CD14-positive monocyte (primary cell): ENCODE results near the gene CES1. TPM values are rescaled to one million over a fixed set of nuclear protein-coding genes. Genes with fewer than 3 reads are reported as not detected.

Source experiments
- DNase-seq, 3 donors: peaks; one replicate each; pipeline ENCODE4 v3.0.0-alpha.2; 2011 to 2022
- H2AFZ ChIP-seq: 2 replicates; pipeline ENCODE4 v1.6.0; 2012; ENCODE audit warnings: mild to moderate bottlenecking, low read depth, low read length, inconsistent platforms; ENCODE audit not compliant: insufficient read depth, poor library complexity, severe bottlenecking
- H3K27ac ChIP-seq, 2 donors: 1 replicate in 1 of 2; 2 replicates in 1 of 2; pipeline ENCODE4 v1.5.1; 2012 to 2013; ENCODE audit warnings: low read length in 2 of 2, control low read depth in 1 of 2, inconsistent platforms in 1 of 2, low read depth in 1 of 2, mild to moderate bottlenecking in 1 of 2
- H3K27me3 ChIP-seq, 2 donors: one replicate each; pipeline versions ENCODE4 v1.6.0 to v1.6.1; 2011 to 2013; ENCODE audit warnings: low read length in 2 of 2; ENCODE audit not compliant: control insufficient read depth in 2 of 2, insufficient read depth in 2 of 2
- H3K36me3 ChIP-seq, 2 donors: replicated peaks in 1 of 2; 1 replicate in 1 of 2; 2 replicates in 1 of 2; pipeline versions ENCODE4 v1.5.1 to v1.6.1; 2012 to 2013; ENCODE audit warnings: low read length in 2 of 2, control low read depth in 1 of 2, inconsistent platforms in 1 of 2, mild to moderate bottlenecking in 1 of 2; ENCODE audit not compliant: insufficient read depth in 2 of 2, control insufficient read depth in 1 of 2
- H3K4me1 ChIP-seq, 2 donors: 1 replicate in 1 of 2; 2 replicates in 1 of 2; pipeline versions ENCODE4 v1.5.1 to v1.6.1; 2012 to 2013; ENCODE audit warnings: low read length in 2 of 2, control low read depth in 1 of 2, inconsistent platforms in 1 of 2, mild to moderate bottlenecking in 1 of 2, moderate library complexity in 1 of 2; ENCODE audit not compliant: insufficient read depth in 2 of 2, control insufficient read depth in 1 of 2
- H3K4me2 ChIP-seq: replicated peaks from 2 replicates; pipeline ENCODE3; 2012; ENCODE audit warnings: low read length, moderate library complexity, mild to moderate bottlenecking; ENCODE audit not compliant: poor library complexity, severe bottlenecking; ENCODE audit errors: extremely low read depth
- H3K4me3 ChIP-seq, 3 experiments: fragments of 200-600 bp in 1 of 3; sonication (generic) in 1 of 3; replicated peaks in 1 of 3; 1 replicate in 2 of 3; 2 replicates in 1 of 3; pipeline ENCODE4 v1.5.1; 2011 to 2013; ENCODE audit warnings: low read length in 3 of 3, mild to moderate bottlenecking in 3 of 3, control low read depth in 2 of 3, low read depth in 2 of 3, inconsistent platforms in 1 of 3, moderate library complexity in 1 of 3
- H3K79me2 ChIP-seq: 2 replicates; pipeline ENCODE4 v1.6.0; 2012; ENCODE audit warnings: mild to moderate bottlenecking, control low read depth, inconsistent platforms, low read length, moderate library complexity; ENCODE audit not compliant: insufficient read depth
- H3K9ac ChIP-seq: 2 replicates; pipeline ENCODE4 v1.6.0; 2017; ENCODE audit warnings: low read length, mild to moderate bottlenecking; ENCODE audit not compliant: insufficient read depth, poor library complexity, severe bottlenecking
- H3K9me3 ChIP-seq, 2 donors: replicated peaks in 1 of 2; 1 replicate in 1 of 2; 2 replicates in 1 of 2; pipeline versions ENCODE4 v1.5.1 to v1.6.1; 2012 to 2013; ENCODE audit warnings: low read length in 2 of 2, control low read depth in 1 of 2; ENCODE audit not compliant: control insufficient read depth in 1 of 2, insufficient read depth in 1 of 2
- H4K20me1 ChIP-seq: 2 replicates; pipeline ENCODE4 v1.6.0; 2012; ENCODE audit warnings: mild to moderate bottlenecking, low read length, control low read depth, moderate library complexity; ENCODE audit not compliant: insufficient read depth
- H3K27ac Mint-ChIP-seq, 7 donors: one replicate each; pipeline ENCODE4 v1.8.0; 2020; ENCODE audit warnings: mild to moderate bottlenecking in 7 of 7, mixed read lengths in 7 of 7, moderate library complexity in 6 of 7, inconsistent platforms in 2 of 7
- H3K27me3 Mint-ChIP-seq, 3 donors: one replicate each; pipeline ENCODE4 v1.8.0; 2021 to 2022; ENCODE audit warnings: low read depth in 3 of 3, mild to moderate bottlenecking in 3 of 3, mixed read lengths in 3 of 3, moderate library complexity in 3 of 3, inconsistent platforms in 1 of 3
- H3K36me3 Mint-ChIP-seq, 2 donors: one replicate each; pipeline ENCODE4 v1.8.0; 2020; ENCODE audit warnings: mixed read lengths in 2 of 2, inconsistent platforms in 1 of 2, mild to moderate bottlenecking in 1 of 2
- H3K4me1 Mint-ChIP-seq: one replicate; pipeline ENCODE4 v1.8.0; 2020; ENCODE audit warnings: mild to moderate bottlenecking, mixed read lengths
- H3K4me3 Mint-ChIP-seq, 2 donors: one replicate each; pipeline ENCODE4 v1.8.0; 2020; ENCODE audit warnings: mild to moderate bottlenecking in 2 of 2, mixed read lengths in 2 of 2, moderate library complexity in 1 of 2
- H3K9me3 Mint-ChIP-seq, 7 donors: one replicate each; pipeline ENCODE4 v1.8.0; 2020 to 2022; ENCODE audit warnings: mixed read lengths in 7 of 7, mild to moderate bottlenecking in 6 of 7, moderate library complexity in 6 of 7, inconsistent platforms in 2 of 7
- CTCF ChIP-seq: fragments of 200-600 bp; IDR thresholded peaks from one replicate; pipeline ENCODE4 v1.8.0; 2022; ENCODE audit warnings: antibody characterized with exemption, mild to moderate bottlenecking
- WGBS: methylation state at CpG from one replicate; pipeline ENCODE4 v1.1.5; 2013; ENCODE audit warnings: missing lambda C conversion rate; ENCODE audit not compliant: insufficient coverage; 5-methylcytosine and 5-hydroxymethylcytosine counted together
- intact Hi-C, 2 donors: fragments of 100-400 bp; cut with micrococcal nuclease; formaldehyde crosslinking; loops; one replicate each; pipeline versions ENCODE4 v1.15.0 to v1.15.1; 2023
- polyA plus RNA-seq, 3 donors: library from polyadenylated mRNA; depleted of rRNA in 1 of 3; unstranded in 2 of 3; stranded (reverse) in 1 of 3; fragments of 300-500 nt in 2 of 3; fragments of >200 nt in 1 of 3; fragmentation: Illumina TruSeq in 2 of 3; gene quantifications; 1 replicate in 2 of 3; 2 replicates in 1 of 3; pipeline ENCODE4 v1.2.3, GENCODE V29; 2012 to 2021

Gene CES1
- polyA plus RNA-seq, 3 donors = 38.4 to 190 (median 62.0) TPM

GRCh38 chr16:55775857-55776256 is 57.0 kb downstream of the CES1 start:
- no peak overlapping the region for H3K27ac ChIP-seq
- no peaks in the 10 kb centered on the region for H3K36me3 ChIP-seq
- no peak for TF ChIP-seq CTCF
- peaks cover 0 to 13% of the 10 kb centered on the region in 2 donors for H3K4me1 ChIP-seq
- no peaks in the 10 kb centered on the region for H3K9me3 ChIP-seq
- Mint-ChIP-seq H3K36me3 (peaks cover 0 to 2% of the 10 kb centered on the region in 2 donors), H3K9me3 (peaks cover 0 to 5% (median 2%) of the 10 kb centered on the region in 7 donors), H3K4me1 (peaks cover 11% of the 10 kb centered on the region), H3K27me3 (peaks cover 7 to 26% (median 14%) of the 10 kb centered on the region in 3 donors), H3K27ac (no peak overlapping the region), H3K4me3 (no peak overlapping the region)
- DNase-seq = no peak
- H4K20me1 ChIP-seq = no peaks in the 10 kb centered on the region
- WGBS = 91% methylated on average over 3 of the region's 4 CpGs
- H3K79me2 ChIP-seq = no peaks in the 10 kb centered on the region
- intact Hi-C loops = no loop called here
- no peak overlapping the region for H2AFZ ChIP-seq
- no peak overlapping the region for H3K9ac ChIP-seq
- H3K4me2 ChIP-seq = no peak overlapping the region
- no peaks in the 10 kb centered on the region for H3K27me3 ChIP-seq
- H3K4me3 ChIP-seq = no peak overlapping the region

GRCh38 chr16:55773859-55774549 is 58.9 kb downstream of the CES1 start:
- Histone ChIP-seq H3K4me3 (no peak overlapping the region), H3K9ac (no peak overlapping the region), H3K27me3 (no peaks in the 10 kb centered on the region), H3K36me3 (no peaks in the 10 kb centered on the region), H3K79me2 (no peaks in the 10 kb centered on the region), H3K9me3 (no peaks in the 10 kb centered on the region), H4K20me1 (no peaks in the 10 kb centered on the region), H3K27ac (no peak overlapping the region), H2AFZ (no peak overlapping the region), H3K4me1 (peaks cover 0 to 9% of the 10 kb centered on the region in 2 donors), H3K4me2 (no peak overlapping the region)
- H3K4me1 Mint-ChIP-seq = peaks cover 12% of the 10 kb centered on the region
- H3K27me3 Mint-ChIP-seq = peaks cover 10 to 25% (median 17%) of the 10 kb centered on the region in 3 donors
- H3K27ac Mint-ChIP-seq = peak overlapping the region in 1 of 7 donors; percentile 50
- peaks cover 0 to 5% (median 2%) of the 10 kb centered on the region in 7 donors for H3K9me3 Mint-ChIP-seq
- 80% methylated on average over 12 of the region's 14 CpGs for WGBS
- no peak for TF ChIP-seq CTCF
- H3K36me3 Mint-ChIP-seq = peaks cover 0 to 2% of the 10 kb centered on the region in 2 donors
- peak overlapping the region in 1 of 2 donors; percentile 51 for H3K4me3 Mint-ChIP-seq
- intact Hi-C loops = no loop called here
- no peak for DNase-seq
